Erythroblast (primary cell): ENCODE measurements around the gene CEP162.

Experiments used
- GATA1 ChIP-seq: IDR thresholded peaks from 2 replicates; pipeline ENCODE4 v1.6.1; 2011; ENCODE audit warnings: low read depth, mild to moderate bottlenecking, control low read depth, low read length, moderate library complexity
- POLR2A ChIP-seq: IDR thresholded peaks from 2 replicates; pipeline ENCODE4 v1.6.1; 2011; ENCODE audit warnings: mild to moderate bottlenecking, low read length

- TF ChIP-seq POLR2A: no peak
- TF ChIP-seq GATA1: no peak
These were observed 152.3 kb downstream of the CEP162 start for GRCh38 chr6:84074988-84075781.
